Mammary epithelial cell (primary cell): Measurements from ENCODE around the gene HEATR5A.

Experiments
- CTCF ChIP-seq, 2 donors: IDR thresholded peaks in 1 of 2; conservative IDR thresholded peaks in 1 of 2; 2 replicates each; pipeline ENCODE4 v1.5.1; 2011 to 2012; ENCODE audit warnings: inconsistent platforms in 2 of 2, low read length in 2 of 2, mild to moderate bottlenecking in 2 of 2, control low read depth in 1 of 2, low read depth in 1 of 2; ENCODE audit not compliant: insufficient read depth in 1 of 2; ENCODE audit errors: extremely low read depth in 1 of 2
- EZH2 ChIP-seq: IDR thresholded peaks from 2 replicates; pipeline ENCODE4 v1.6.1; 2012; ENCODE audit warnings: low read length, inconsistent platforms, borderline replicate concordance

DNA sequence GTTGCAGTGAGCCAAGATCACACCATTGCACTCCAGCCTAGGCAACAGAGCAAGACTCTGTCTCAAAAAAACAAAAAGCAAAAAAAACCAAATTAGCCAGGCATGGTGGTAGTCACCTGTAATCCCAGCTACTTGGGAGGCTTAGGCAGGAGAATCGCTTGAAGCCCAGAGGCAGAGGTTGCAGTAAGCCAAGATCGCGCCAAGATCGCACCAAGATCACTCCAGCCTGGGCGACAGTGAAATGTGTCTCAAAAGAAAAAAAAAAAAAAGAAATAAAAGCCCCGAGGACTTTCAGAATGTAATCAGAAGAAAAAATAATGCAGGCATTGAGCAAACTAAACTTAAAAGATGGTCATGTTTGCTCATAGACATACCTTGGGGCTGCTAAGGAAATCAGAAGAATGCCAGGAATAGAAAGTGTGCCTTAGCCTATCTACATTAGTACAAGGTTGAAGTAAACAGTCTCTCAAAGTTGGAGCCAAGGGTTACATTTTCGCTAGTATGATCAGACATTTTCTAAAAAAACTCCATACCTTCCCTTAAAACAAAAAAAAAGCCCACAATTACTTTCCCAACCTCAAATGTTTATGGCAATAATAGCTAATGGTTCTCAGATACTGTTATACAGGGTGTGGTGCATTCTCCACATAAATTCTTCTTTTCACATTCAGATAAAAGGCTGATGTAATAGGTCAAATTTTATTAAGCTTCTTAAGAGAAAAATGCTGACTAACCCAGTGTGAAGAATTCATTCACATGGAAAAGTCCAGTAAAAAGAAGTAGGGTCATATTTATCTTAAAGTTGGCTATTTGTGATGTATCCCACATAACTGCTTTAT, 21.1 kb upstream of the HEATR5A start:
- TF ChIP-seq CTCF (conservative IDR thresholded peaks at IDR 0.05 in 1 of 2, IDR thresholded peaks at IDR 0.05 in 1 of 2; ENCODE audit: extremely low read depth in 1 of 2, insufficient read depth in 1 of 2, low read depth in 1 of 2, low read length in 2 of 2): no peak
- TF ChIP-seq EZH2: no peak
